HG03521 (cell line): ENCODE results near the gene CCDC43.

Source experiments
- ATAC-seq: cut with Tn5 transposase; IDR thresholded peaks from one replicate; pipeline ENCODE4 v1.9.1; 2021; ENCODE audit warnings: mild to moderate bottlenecking, moderate library complexity; ENCODE audit not compliant: unreplicated experiment

The CCDC43 gene

GRCh38 chr17:44628243-44629188 lies 61.1 kb downstream of the CCDC43 start:
- ATAC-seq = no peak

- no peak for ATAC-seq
Measured at GRCh38 chr17:44627513-44628242, 61.9 kb downstream of the CCDC43 start.
